HFFc6 (cell line): ENCODE data around the gene STX5. TPM values are rescaled to one million over a fixed set of nuclear protein-coding genes. Genes with fewer than 3 reads are reported as not detected.

Source experiments
- DNase-seq: peaks from one replicate; pipeline ENCODE4 v3.0.0-alpha.2; 2018
- H3K27ac Mint-ChIP-seq: 2 replicates; pipeline ENCODE4 v1.8.0; 2020; ENCODE audit warnings: mild to moderate bottlenecking, mixed read lengths
- H3K27me3 Mint-ChIP-seq: 2 replicates; pipeline ENCODE4 v1.8.0; 2021; ENCODE audit warnings: mild to moderate bottlenecking, moderate library complexity, mixed read lengths; ENCODE audit not compliant: insufficient read depth
- H3K36me3 Mint-ChIP-seq: 2 replicates; pipeline ENCODE4 v1.8.0; 2021; ENCODE audit warnings: low read depth, mixed read lengths
- H3K4me1 Mint-ChIP-seq: 2 replicates; pipeline ENCODE4 v1.8.0; 2020; ENCODE audit warnings: low read depth, mixed read lengths
- H3K4me3 Mint-ChIP-seq: 2 replicates; pipeline ENCODE4 v1.8.0; 2020; ENCODE audit warnings: mild to moderate bottlenecking, moderate library complexity, mixed read lengths
- H3K9me3 Mint-ChIP-seq: 2 replicates; pipeline ENCODE4 v1.8.0; 2020; ENCODE audit warnings: mild to moderate bottlenecking, mixed read lengths
- total RNA-seq, 6 experiments: library from RNA; stranded (reverse); fragmentation: NEBNext Ultra II Directional; extraction: Animal tissue kit (Norgen Biotek cat#: 25700); gene quantifications; 2 replicates in 1 of 6; 3 replicates in 5 of 6; pipeline ENCODE4 v1.2.3, GENCODE V29; 2021
- TF ChIP-seq, protein P1 (sequence below): fragments of 200-600 bp; sonication (generic); IDR thresholded peaks from 2 replicates; pipeline ENCODE4 v1.5.0; 2021; ENCODE audit warnings: antibody characterized with exemption, mild to moderate bottlenecking

STX5 gene
- total RNA-seq, 6 experiments from 2014 or later: 41.4 to 54.6 (median 47.8) TPM

DNA sequence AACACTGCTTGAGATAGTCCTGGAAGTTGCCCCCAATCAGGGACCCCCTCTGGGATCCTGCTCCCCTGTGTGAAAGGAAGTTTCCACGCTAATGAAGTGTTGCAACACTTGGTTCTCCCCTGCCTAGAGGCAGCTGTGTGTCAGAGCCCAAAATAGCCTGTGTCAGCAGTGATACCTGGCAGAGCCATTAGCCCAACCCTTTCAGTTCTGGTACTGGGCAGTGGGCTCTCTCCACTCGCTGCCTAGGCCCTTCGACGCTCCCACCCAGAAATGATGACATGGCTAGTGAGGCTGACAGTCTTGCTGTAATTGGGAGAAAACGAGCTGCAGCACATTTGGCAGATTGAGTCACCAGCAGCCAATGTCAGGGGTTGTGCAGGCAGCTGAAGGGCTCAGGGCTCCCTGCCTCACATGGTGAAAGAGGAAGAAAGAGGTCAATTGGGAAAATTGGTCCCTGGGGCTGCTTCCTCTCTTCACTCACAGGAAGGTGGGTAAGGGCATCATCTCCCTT, 25.2 kb downstream of the STX5 start:
- peaks cover 13% of the 10 kb centered on the region for H3K27me3 Mint-ChIP-seq
- H3K9me3 Mint-ChIP-seq: peaks cover 4% of the 10 kb centered on the region; the same call in 1 of the 2 replicates
- H3K27ac Mint-ChIP-seq: peak overlapping the region; percentile 98
- TF ChIP-seq, protein P1, sequence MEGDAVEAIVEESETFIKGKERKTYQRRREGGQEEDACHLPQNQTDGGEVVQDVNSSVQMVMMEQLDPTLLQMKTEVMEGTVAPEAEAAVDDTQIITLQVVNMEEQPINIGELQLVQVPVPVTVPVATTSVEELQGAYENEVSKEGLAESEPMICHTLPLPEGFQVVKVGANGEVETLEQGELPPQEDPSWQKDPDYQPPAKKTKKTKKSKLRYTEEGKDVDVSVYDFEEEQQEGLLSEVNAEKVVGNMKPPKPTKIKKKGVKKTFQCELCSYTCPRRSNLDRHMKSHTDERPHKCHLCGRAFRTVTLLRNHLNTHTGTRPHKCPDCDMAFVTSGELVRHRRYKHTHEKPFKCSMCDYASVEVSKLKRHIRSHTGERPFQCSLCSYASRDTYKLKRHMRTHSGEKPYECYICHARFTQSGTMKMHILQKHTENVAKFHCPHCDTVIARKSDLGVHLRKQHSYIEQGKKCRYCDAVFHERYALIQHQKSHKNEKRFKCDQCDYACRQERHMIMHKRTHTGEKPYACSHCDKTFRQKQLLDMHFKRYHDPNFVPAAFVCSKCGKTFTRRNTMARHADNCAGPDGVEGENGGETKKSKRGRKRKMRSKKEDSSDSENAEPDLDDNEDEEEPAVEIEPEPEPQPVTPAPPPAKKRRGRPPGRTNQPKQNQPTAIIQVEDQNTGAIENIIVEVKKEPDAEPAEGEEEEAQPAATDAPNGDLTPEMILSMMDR: no peak
- DNase-seq: peak; percentile 22
- peaks cover 10% of the 10 kb centered on the region for H3K36me3 Mint-ChIP-seq
- peaks cover 39% of the 10 kb centered on the region for H3K4me1 Mint-ChIP-seq
- H3K4me3 Mint-ChIP-seq: peak overlapping the region; percentile 99

DNA sequence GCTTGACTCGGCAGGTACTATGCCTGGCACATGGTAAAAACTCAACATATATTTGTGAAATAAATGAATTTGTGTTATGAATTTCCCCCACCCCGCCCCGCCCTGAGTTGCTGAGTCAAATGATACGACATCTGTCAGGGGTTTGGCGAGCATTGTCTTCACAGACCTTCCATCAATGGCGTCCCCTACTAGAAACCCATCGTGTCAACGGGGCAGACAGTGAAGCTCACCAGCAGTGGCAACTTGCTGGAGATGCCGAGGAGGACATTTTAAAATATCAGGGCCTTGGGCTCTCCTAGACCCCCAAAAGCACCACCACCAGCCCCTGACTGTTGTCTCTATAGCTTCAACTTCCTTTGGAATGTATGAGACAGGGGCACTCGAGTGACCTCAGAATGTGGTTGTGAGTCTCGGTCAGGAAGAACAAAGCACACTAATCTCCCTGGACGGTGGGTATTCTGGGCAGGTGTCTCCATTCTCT, 25.9 kb downstream of the STX5 start:
- TF ChIP-seq, protein P1: no peak; the same call in 1 of the 2 replicates
- Mint-ChIP-seq H3K4me3 (peak overlapping the region; percentile 99), H3K36me3 (peaks cover 14% of the 10 kb centered on the region), H3K9me3 (peaks cover 4% of the 10 kb centered on the region; the same call in 1 of the 2 replicates), H3K27me3 (peaks cover 13% of the 10 kb centered on the region), H3K27ac (peak overlapping the region; percentile 98), H3K4me1 (peaks cover 39% of the 10 kb centered on the region)
- no peak for DNase-seq

DNA sequence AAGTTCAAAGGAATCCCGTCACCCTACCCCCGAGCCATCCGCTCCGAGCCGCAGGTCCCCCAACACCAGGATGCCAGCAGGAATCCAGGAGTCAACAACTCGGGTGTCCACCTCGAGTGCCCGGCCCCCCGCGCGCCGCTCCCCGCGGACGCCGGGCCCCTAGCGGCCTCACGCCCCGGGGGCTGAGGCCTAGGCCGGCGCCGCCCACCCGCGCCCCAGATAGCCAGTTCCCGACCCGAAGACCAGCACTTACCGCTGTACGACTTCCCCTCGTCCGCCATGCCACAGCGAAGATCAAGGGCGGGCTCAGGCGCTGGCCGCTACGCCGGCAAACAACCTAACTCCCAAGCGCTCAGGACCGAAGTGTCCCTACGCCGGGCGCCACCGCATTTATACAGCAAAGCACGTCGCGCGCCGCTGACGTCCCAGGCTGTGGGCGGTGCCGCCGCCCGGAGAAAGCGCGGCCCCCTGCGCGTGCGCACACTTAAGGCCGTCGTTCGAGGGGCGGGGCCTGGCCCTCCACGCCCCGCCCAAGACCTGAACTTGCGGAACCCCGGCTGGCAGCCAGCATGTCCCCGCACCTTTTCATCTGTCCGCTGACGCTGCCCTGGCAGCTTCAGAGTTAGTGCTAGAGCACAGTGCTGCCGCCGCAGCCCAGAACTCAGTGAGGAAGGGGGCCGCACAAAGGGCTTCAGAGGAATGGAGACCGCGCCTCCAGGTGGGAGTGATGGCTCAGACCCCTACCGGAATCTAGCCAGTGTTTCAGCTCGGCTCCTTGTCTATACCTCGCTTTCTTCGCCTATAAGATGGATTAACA, 26.6 kb downstream of the STX5 start, which contains the start of gene NXF1:
Gene NXF1, minus strand, starts transcription at position 365 of the 817 bp plus-strand sequence. Its CDS starts 84 bp downstream, at position 281.
- H3K4me3 Mint-ChIP-seq: peak within 1 kb of the TSS; percentile 99
- H3K27ac Mint-ChIP-seq: peak within 1 kb of the TSS; percentile 98
- peaks cover 17% of the 10 kb centered on the region for H3K36me3 Mint-ChIP-seq
- peaks cover 39% of the 10 kb centered on the region for H3K4me1 Mint-ChIP-seq
- DNase-seq: peak; percentile 94
- H3K27me3 Mint-ChIP-seq: peaks cover 13% of the 10 kb centered on the region
- H3K9me3 Mint-ChIP-seq: peaks cover 4% of the 10 kb centered on the region; the same call in 1 of the 2 replicates
- TF ChIP-seq, protein P1: peak; percentile 44

DNA sequence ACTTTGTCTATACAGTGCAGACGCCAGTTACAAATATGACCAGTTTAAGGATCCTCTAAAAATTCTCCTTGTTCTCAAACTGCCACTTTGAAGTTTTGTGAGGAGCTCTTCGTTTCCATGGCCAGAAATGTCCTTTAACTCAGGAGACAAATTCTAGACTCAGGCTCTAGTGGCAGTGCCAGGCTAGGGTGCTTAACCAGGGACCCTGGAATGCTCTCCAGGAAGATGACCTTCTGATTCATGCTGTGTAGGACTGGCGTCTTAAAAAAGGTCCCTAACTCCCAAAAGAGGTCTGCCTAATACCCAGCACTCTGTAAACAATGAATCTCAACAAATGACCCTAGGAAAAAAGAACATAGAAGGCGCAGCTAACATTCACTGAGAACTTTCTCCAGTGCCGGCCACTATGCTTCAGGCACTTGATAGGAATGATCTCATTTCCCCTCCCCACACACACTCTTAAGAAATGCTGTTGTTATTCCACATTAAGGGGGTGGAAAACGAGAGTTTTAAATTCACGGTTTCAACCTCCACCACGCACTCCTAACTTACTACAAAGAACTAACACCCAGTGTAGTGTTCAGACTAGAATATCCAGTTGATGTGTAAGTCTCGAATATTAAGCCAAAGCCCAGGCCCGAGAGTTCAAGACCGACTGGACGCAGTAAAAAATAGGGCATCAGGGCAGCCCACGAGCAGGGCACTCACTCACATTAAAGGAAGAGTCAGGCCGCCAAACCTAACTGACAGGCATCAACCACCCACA, 27.4 kb downstream of the STX5 start:
- H3K27ac Mint-ChIP-seq: peak overlapping the region; percentile 98
- H3K36me3 Mint-ChIP-seq: peaks cover 17% of the 10 kb centered on the region
- H3K4me3 Mint-ChIP-seq: peak overlapping the region; percentile 99
- H3K4me1 Mint-ChIP-seq: peaks cover 39% of the 10 kb centered on the region
- peaks cover 13% of the 10 kb centered on the region for H3K27me3 Mint-ChIP-seq
- peaks cover 4% of the 10 kb centered on the region; the same call in 1 of the 2 replicates for H3K9me3 Mint-ChIP-seq
- TF ChIP-seq, protein P1: no peak
- DNase-seq: peak; percentile 34

DNA sequence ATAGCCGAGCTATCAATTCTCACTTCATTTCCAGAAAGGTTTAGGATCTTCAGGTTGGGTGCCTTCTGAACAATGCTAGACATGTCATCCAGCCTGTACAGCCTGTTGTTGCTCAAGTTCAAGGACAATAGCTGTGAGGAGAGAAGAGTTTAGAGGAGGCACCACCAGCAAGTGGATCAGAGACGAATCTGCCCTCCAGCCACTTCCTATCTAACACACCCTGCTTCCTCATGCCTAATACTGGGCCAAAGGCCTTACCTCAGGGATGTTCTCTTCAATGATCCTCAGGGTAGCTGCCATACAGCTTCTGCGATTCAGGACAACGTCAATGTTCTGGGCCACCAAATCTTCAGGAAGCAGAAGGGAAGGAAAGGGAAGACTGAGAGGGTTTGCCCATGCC, 30.8 kb downstream of the STX5 start:
- Mint-ChIP-seq H3K9me3 (peaks cover 4% of the 10 kb centered on the region; the same call in 1 of the 2 replicates), H3K36me3 (peaks cover 34% of the 10 kb centered on the region), H3K4me3 (no peak overlapping the region), H3K27me3 (peaks cover 15% of the 10 kb centered on the region), H3K4me1 (peaks cover 19% of the 10 kb centered on the region), H3K27ac (no peak overlapping the region)
- TF ChIP-seq, protein P1: no peak
- no peak for DNase-seq
